ENCODE data around the gene TMEM150A. TPM values are rescaled to one million over a fixed set of nuclear protein-coding genes. Genes with fewer than 3 reads are reported as not detected.

Gene TMEM150A
- total and polyA plus RNA-seq, 8 donors: 11.5 to 39.6 (median 14.6) TPM

DNA sequence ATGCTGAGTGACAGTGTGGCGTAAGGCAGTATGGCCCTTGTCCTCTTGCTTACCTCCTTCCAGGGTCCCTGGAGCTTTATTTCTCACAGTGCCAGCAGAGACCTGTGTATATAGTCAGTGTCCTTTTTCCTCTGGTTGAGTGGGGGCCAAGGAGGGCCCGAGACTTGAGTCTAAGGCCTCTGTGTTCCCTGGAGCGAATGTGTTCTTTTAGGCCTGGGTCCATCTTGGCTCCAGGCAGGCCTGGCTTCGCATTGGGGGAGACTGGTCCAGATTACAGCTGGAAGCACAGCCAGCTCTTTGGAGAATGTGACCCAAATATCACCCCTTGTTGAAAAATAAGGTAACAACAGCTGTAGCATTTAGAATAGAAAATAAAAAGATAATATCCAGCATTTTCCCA, 13.3 kb downstream of the TMEM150A start:
- Histone ChIP-seq H3K36me3 (no peaks in the 10 kb centered on the region), H3K27me3 (no peaks in the 10 kb centered on the region), H3K27ac (peak overlapping the region; percentile 89 to 92), H3K4me3 (no peak overlapping the region), H3K9me3 (no peaks in the 10 kb centered on the region), H3K4me1 (peaks cover 63 to 89% of the 10 kb centered on the region in 2 donors)
- TF ChIP-seq, protein P1, sequence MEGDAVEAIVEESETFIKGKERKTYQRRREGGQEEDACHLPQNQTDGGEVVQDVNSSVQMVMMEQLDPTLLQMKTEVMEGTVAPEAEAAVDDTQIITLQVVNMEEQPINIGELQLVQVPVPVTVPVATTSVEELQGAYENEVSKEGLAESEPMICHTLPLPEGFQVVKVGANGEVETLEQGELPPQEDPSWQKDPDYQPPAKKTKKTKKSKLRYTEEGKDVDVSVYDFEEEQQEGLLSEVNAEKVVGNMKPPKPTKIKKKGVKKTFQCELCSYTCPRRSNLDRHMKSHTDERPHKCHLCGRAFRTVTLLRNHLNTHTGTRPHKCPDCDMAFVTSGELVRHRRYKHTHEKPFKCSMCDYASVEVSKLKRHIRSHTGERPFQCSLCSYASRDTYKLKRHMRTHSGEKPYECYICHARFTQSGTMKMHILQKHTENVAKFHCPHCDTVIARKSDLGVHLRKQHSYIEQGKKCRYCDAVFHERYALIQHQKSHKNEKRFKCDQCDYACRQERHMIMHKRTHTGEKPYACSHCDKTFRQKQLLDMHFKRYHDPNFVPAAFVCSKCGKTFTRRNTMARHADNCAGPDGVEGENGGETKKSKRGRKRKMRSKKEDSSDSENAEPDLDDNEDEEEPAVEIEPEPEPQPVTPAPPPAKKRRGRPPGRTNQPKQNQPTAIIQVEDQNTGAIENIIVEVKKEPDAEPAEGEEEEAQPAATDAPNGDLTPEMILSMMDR (IDR thresholded peaks at IDR 0.05): no peak
- intact Hi-C loops (cut with DNase I): no loop called here
- ATAC-seq (no peak), DNase-seq (peak in 1 of 4 donors; percentile 55)

DNA sequence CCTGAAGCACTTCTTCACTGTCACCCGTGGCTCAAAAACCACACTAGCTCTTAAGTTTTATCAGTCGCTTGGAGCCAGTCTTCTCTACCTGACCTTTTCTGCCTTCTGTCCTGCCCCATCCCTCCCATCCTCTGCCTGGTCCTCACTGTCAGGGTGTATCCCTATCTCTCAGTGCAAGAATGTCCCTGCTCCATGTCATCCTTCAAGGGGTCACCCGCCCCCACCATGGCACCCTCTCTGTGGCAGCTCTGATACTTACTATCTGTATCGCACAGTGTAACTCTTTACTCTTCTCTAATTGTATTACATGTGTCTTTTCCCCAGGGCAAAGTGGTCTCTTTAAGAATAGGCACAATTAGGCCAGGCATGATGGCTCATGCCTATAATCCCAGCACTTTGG, 13.9 kb downstream of the TMEM150A start:
- peaks cover 63 to 89% of the 10 kb centered on the region in 2 donors for H3K4me1 ChIP-seq
- TF ChIP-seq, protein P1 (IDR thresholded peaks at IDR 0.05): no peak
- no peaks in the 10 kb centered on the region for H3K36me3 ChIP-seq
- ATAC-seq: no peak
- no peaks in the 10 kb centered on the region for H3K27me3 ChIP-seq
- intact Hi-C loops (cut with DNase I): no loop called here
- no peak for DNase-seq
- peak overlapping the region; percentile 89 to 92 for H3K27ac ChIP-seq
- H3K9me3 ChIP-seq: no peaks in the 10 kb centered on the region
- H3K4me3 ChIP-seq: no peak overlapping the region

DNA sequence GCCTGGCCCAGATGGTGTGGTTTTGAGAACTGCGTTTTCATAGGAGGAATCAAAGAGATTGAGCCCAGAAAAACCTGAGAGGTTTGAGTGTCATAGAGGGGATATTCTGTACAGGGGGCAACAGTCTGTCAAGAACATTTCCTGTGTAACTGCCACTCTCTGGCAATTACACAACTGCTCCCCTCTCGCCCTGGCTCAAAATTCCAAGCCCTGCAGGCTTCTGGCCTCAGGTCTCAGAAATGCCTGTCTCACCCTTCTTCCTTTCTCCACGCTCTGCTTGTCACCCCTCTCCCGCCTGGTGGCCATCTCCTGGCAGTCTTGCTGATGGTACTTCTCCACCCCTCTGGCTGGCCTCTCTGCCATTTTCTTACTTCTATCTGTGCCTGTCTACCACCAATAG, 14.3 kb downstream of the TMEM150A start:
- ATAC-seq (no peak), DNase-seq (no peak)
- Histone ChIP-seq H3K4me1 (peaks cover 63 to 93% of the 10 kb centered on the region in 2 donors), H3K27me3 (no peaks in the 10 kb centered on the region), H3K27ac (peak overlapping the region; percentile 89 to 92), H3K36me3 (no peaks in the 10 kb centered on the region), H3K4me3 (no peak overlapping the region), H3K9me3 (no peaks in the 10 kb centered on the region)
- intact Hi-C loops (cut with DNase I): no loop called here
- TF ChIP-seq, protein P1 (IDR thresholded peaks at IDR 0.05): no peak

DNA sequence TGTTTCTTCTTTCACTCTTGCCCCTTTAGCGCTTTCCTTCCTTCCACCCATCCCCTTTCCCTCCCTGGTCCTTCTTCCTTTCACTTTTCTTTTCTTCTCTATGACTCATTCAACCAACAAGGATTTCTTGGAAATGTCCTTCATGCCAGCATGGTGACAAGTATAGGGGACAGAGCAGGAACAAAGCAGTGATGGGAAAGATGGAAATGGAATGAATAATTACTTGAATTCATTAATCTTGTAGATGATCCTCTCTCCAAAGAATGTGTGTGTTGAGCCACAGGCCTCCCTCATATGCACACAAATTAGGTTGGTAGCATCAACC, 16.8 kb downstream of the TMEM150A start:
- DNase-seq (no peak), ATAC-seq (peak; percentile 1)
- H3K4me3 ChIP-seq: peak overlapping the region in 1 of 2 donors; percentile 64
- H3K27me3 ChIP-seq: no peaks in the 10 kb centered on the region
- peaks cover 0 to 22% of the 10 kb centered on the region in 2 donors for H3K36me3 ChIP-seq
- peak overlapping the region; percentile 89 to 92 for H3K27ac ChIP-seq
- TF ChIP-seq, protein P1 (IDR thresholded peaks at IDR 0.05): no peak
- intact Hi-C loops (cut with DNase I): no loop called here
- H3K4me1 ChIP-seq: peaks cover 53 to 98% of the 10 kb centered on the region in 2 donors
- no peaks in the 10 kb centered on the region for H3K9me3 ChIP-seq

DNA sequence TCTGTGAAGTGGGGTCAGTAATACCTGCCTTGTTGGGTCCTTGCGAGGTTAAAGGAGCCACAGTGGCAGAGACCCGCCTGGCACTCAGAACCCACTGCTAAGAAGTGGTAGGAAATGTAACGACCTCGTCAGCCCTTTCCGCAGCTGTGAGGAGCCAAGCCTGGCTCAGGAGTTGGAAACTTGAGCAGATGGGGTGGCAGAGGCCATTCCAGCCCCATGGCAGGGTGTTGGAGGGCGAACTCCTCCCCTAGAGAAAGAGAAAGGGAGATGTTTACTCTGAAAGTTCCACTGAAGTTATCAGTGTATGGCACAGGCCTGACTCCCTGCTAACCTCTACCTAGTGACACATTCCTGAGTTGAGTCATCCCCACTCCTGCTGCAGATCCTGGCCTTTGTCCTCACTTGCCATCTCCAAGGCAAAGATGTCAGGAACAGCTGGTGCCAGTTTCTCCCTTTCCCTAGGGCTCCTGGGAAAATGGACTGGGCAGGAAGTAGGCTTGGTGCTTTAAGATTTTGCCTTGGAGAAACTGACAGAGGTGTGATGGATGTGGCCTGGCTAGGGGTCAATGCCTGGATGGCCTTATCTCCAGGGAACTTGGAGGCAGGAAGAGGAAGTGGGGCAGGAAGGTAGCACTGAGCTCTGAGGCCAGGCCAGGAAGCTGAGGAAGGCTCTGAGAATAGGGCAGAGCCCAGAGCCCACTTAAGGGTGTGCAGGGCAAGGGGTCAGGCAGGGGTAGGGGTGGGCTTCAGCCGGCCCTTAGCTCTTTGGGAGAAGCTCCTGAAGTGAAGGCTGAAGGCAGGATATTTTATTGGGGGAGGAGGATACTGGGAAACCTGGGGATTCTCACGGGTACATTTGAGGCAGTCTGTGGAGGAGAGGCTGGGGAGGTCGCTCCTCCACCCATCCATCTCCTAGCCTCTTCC, 17.4 kb downstream of the TMEM150A start:
- Histone ChIP-seq H3K4me3 (peak overlapping the region; percentile 48 to 64), H3K27me3 (no peaks in the 10 kb centered on the region), H3K27ac (peak overlapping the region; percentile 89 to 92), H3K4me1 (peaks cover 49 to 98% of the 10 kb centered on the region in 2 donors), H3K36me3 (peaks cover 0 to 25% of the 10 kb centered on the region in 2 donors), H3K9me3 (no peaks in the 10 kb centered on the region)
- DNase-seq: no peak
- ATAC-seq: peak; percentile 67
- TF ChIP-seq, protein P1 (IDR thresholded peaks at IDR 0.05): no peak
- intact Hi-C loops (cut with DNase I): no loop called here

Measured in left lung (tissue), 10 donors.